ENCODE results near the gene SESTD1.

GRCh38 chr2:179171371-179171770, 93.3 kb downstream of the SESTD1 start:
- no peak for TF ChIP-seq CTCF (IDR thresholded peaks at IDR 0.05 in 2 of 3, conservative IDR thresholded peaks at IDR 0.05 in 1 of 3; ENCODE audit: borderline replicate concordance in 1 of 3, insufficient read depth in 1 of 3, low read depth in 2 of 3, low read length in 2 of 3)
- TF ChIP-seq CEBPB (IDR thresholded peaks at IDR 0.05; ENCODE audit: low read depth): no peak
- TF ChIP-seq ZFX (IDR thresholded peaks at IDR 0.05): no peak
- no peak for TF ChIP-seq JUND (IDR thresholded peaks at IDR 0.05)
- TF ChIP-seq YY1 (IDR thresholded peaks at IDR 0.05; ENCODE audit: extremely low read depth, insufficient replicate concordance, low read depth, low read length): no peak
- TF ChIP-seq CBX3 (IDR thresholded peaks at IDR 0.05; ENCODE audit: low read depth): no peak
- TF ChIP-seq ATF3 (IDR thresholded peaks at IDR 0.05): no peak
- no peak for TF ChIP-seq EZH2 (IDR thresholded peaks at IDR 0.05)
- no peak for TF ChIP-seq POLR2A (IDR thresholded peaks at IDR 0.05; ENCODE audit: borderline replicate concordance, extremely low read depth, insufficient read depth, insufficient read length)
- TF ChIP-seq ELF1 (IDR thresholded peaks at IDR 0.05; ENCODE audit: borderline replicate concordance, low read depth): no peak
- no peak for TF ChIP-seq REST (IDR thresholded peaks at IDR 0.05; ENCODE audit: low read depth)
- TF ChIP-seq MAX (IDR thresholded peaks at IDR 0.05): no peak
- TF ChIP-seq SP1 (IDR thresholded peaks at IDR 0.05; ENCODE audit: low read depth): no peak
- TF ChIP-seq SRF (IDR thresholded peaks at IDR 0.05; ENCODE audit: low read depth): no peak

Data from HCT116 (cell line).